Transverse colon (tissue), 4 donors: ENCODE results near the gene SLAMF1.

ENCODE experiments used
- CTCF ChIP-seq, 5 experiments: fragments of 200-600 bp in 3 of 5; fragments of 450-650 bp in 2 of 5; sonication (generic) in 3 of 5; IDR thresholded peaks; 1 replicate in 2 of 5; 2 replicates in 3 of 5; pipeline ENCODE4 v1.5.1; 2016 to 2017; ENCODE audit warnings: antibody characterized with exemption in 5 of 5, inconsistent platforms in 3 of 5, mild to moderate bottlenecking in 2 of 5, moderate library complexity in 1 of 5
- POLR2A ChIP-seq: fragments of 450-650 bp; IDR thresholded peaks from one replicate; pipeline ENCODE4 v1.6.1; 2016; ENCODE audit warnings: antibody characterized with exemption, mild to moderate bottlenecking, moderate library complexity
- POLR2AphosphoS5 ChIP-seq, 3 donors: sonication (generic); formaldehyde crosslinking; IDR thresholded peaks; one replicate each; pipeline ENCODE4 v1.6.1; 2016; ENCODE audit warnings: antibody characterized with exemption in 3 of 3

GRCh38 chr1:160652924-160653619 is 6.2 kb upstream of the SLAMF1 start:
- no peak for TF ChIP-seq CTCF (IDR thresholded peaks at IDR 0.05)
- TF ChIP-seq POLR2AphosphoS5 (IDR thresholded peaks at IDR 0.05) = no peak
- TF ChIP-seq POLR2A = no peak
